ENCODE data around the gene CCM2. TPM values are rescaled to one million over a fixed set of nuclear protein-coding genes. Genes with fewer than 3 reads are reported as not detected.
"Not testable (repeated sequence)": the region's sequence is repeated elsewhere in the genome, so short reads cannot be mapped to it uniquely, and the experiment has no call there.

CCM2 gene
- total RNA-seq, 1 donor from 2014 or later = 67.9 TPM

- DNase-seq (ENCODE audit: low read depth in 2 of 2) = no peak
These were observed 100.9 kb downstream of the CCM2 start for GRCh38 chr7:45100761-45101480.

GRCh38 chr7:45101748-45102147 lies 101.7 kb downstream of the CCM2 start:
- no peak for DNase-seq (ENCODE audit: low read depth in 2 of 2)

- DNase-seq (ENCODE audit: low read depth in 2 of 2) = no peak
These were observed 103.0 kb downstream of the CCM2 start for GRCh38 chr7:45102785-45103712.

GRCh38 chr7:45103958-45104843 lies 104.2 kb downstream of the CCM2 start:
- DNase-seq (ENCODE audit: low read depth in 2 of 2) = no peak

DNA sequence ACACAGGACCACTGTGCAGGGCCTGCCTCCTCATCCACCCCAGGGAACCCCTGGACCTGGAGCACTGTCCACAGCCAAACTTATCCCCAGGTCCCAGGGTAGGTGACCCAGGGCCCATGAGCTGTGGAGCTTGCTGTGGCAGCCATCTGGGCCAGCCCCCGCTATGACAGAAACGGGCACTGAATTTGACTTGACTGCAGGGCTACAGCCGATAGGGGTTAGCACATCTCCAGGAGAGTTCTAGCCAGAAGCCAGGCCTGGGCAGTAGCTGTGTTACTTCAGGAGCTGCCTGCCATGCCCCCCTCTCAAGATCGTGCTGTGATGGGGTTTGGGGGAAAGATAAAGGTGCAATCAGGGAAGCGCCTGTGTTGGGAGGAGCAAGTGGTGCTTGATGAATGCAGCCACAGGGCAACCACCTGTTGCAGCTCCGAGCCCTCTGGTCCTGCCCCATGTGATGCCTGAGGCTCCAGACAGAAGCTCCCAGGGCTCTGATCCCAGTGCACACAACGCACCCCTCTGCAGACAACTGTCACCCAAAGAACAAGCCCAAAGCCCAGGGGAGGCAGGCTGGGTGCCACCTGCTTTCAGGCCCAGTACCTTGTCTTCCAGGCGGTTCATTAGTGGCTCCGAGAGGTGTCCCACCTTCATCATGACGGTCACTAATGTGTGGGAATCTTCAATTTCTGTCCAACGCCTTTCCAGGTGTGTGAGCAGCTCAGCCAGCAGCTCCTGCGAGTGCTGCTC lies 105.0 kb downstream of the CCM2 start:
- no peak for DNase-seq (ENCODE audit: low read depth in 2 of 2)

GRCh38 chr7:45105588-45106188 lies 105.7 kb downstream of the CCM2 start:
- DNase-seq (ENCODE audit: low read depth in 2 of 2) = no peak

DNA sequence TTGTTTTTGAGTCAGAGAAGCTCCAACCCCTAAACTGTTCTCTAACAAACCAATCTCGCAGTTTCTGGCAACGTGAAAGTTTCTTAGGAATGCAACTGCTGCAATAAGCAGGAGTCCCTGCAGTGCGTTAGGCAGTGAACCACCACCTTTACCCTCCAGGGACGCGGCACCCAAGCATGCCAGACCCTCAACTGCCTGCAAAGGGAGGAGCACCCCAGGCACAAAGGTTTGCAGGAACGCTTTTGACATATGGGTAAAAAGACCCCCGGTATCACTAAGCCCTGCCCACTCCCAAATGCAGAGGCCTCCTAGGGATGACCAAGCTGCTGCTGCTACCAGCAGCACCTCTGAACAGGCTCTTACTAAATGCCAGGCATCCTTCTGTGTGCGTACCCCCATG lies 106.8 kb downstream of the CCM2 start:
- no peak for DNase-seq (ENCODE audit: low read depth in 2 of 2)

- no peak for DNase-seq (ENCODE audit: low read depth in 2 of 2)
These were observed 107.4 kb downstream of the CCM2 start for GRCh38 chr7:45107356-45107755.

DNA sequence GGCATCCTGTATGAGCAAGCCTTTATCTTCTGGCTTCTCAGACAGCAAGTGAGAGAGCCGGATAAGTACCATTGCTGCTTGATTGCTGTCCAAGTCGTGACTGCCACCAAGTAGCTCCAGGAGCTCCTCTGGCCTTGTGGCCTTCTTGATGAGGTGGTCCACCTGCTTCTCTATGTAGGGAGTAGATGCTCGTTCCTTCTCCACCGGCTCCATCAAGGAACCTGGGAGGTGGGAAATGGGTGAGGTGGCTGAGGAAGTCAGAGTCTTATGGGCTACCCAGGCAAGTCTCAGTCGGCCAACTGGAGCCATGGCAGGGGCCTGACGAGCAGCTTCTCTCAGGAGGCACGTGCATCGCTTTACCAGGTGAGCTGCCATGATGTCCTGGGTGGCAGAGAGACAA lies 108.9 kb downstream of the CCM2 start:
- DNase-seq (ENCODE audit: low read depth in 2 of 2) = no peak

- peak; percentile 95 to 96 for DNase-seq (ENCODE audit: low read depth in 2 of 2)
These were observed 111.6 kb downstream of the CCM2 start, which contains the start of gene TBRG4 for GRCh38 chr7:45111298-45112223. Gene TBRG4, minus strand, starts transcription at chr7:45111697. Its CDS starts 2,460 bp downstream, at chr7:45109237.

DNA sequence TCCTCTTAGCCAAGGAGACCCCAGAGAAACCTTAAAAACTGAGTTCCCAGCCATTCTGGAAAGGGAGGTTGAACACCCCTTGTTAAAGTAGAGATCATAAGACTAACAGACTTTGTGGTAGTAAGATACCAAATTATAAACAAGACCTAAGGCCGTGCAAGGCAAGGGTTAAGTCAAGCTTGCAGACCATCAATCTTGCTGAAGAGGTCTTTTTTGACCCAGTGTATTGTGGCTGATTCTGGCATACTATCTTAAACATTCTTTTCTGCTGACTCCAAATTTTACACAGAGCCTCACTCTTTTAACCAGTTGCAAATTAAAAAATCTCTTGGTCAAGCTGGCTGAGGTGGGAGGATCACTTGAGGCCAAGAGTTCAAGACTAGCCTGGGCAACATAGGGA lies 112.6 kb downstream of the CCM2 start:
- DNase-seq (ENCODE audit: low read depth in 2 of 2) = no peak

- DNase-seq (ENCODE audit: low read depth in 2 of 2) = not testable (repeated sequence)
These were observed 114.3 kb downstream of the CCM2 start for GRCh38 chr7:45114257-45114656.

DNA sequence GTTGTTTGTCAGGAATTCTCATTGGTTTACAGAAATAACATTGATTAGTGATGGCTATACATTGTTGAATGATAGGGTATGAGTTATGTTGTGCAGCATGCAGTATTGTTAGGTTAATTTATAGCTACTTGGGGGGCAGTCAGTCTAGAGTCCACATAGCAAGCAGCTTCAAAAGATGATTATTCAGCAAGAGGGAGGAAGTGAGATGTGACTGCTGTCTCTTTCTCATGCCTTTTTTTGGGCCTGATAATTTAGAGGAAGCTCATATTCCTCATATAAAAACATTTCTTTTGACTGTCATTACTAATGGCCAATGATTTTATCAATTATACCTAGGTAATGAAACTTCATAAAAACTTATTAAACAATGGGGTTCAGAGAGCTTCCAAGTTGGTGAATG lies 114.9 kb downstream of the CCM2 start:
- no peak for DNase-seq (ENCODE audit: low read depth in 2 of 2)

GRCh38 chr7:45116048-45116447 lies 116.0 kb downstream of the CCM2 start:
- DNase-seq (ENCODE audit: low read depth in 2 of 2) = no peak

DNA sequence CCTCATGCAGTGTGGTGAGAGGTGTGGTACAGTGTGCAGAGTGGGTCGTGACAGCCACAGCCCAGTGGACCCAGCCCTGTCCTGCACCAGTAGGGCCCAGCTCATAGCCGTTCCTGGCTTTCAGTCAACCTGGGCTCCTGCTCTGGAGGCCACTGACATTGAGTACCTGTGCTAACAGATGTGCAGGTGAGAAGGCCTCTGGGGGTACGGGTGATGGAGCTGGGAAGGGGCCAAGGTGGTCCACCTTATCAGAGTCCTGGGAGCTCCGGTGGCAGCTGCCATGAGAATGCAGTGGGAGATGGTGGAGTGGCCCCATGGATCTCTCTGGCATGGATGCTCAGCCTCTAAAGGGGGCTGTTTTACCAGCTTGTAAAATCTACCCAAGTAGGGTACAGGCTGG lies 117.6 kb downstream of the CCM2 start:
- no peak for DNase-seq (ENCODE audit: low read depth in 2 of 2)

DNA sequence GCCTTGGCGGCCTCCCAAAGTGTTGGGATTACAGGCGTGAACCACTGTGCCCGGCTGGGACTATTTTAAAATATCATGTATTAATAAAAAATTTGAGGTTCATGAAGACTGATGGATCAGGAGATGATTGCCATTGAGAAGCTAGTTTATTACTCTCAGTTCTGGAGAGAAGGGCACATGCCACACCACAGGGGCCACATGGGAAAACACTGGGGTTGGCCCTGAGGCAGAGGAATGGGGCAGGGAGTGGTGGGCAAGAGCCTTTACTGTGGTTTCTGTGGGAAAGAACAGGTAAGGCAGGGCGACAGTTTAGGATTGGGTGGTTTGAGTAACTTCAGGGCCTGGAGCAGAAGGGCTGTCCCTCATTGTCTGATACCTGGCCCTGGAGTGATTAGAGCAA lies 118.3 kb downstream of the CCM2 start:
- DNase-seq (ENCODE audit: low read depth in 2 of 2) = no peak

DNA sequence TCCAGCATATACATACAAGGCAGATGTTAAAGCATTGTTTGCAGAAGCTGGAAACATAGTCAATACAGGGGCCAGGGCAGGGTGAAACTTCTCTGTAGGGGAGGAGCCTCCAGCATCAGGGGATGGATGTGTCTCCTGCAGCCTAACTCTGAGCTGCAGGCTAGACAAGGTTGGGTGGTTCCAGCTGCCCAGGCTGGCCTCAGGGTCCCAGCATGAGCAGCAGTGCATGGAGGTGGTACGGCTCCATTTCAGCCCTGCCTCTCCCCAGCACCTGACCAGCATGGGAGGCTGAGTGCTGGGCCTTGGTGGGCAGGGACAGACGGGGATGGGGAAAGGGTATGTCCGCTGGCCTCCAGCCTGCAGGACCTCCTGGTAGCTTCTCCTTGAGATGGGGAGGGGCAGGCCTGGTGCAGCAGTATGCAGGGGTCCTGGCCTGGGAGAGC lies 118.9 kb downstream of the CCM2 start:
- DNase-seq (ENCODE audit: low read depth in 2 of 2) = no peak

DNA sequence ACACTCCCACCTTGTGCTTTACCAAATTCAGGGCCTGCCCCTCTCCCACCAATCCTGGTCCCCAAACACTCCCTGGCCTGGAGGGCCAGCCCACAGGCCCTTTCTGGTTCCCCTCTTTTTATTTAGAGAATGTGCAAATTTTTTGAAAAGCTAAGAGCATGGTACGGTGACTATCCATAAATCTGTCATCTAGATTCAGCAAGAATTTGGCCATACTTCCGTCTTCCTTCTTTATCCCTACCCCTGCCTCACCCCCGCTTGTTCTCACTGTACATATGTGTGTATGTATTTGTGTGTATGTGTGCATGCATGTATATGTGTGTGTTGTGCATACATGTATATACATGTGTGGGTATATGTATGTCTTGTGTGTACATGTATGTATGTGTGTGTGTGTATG lies 119.5 kb downstream of the CCM2 start:
- DNase-seq (ENCODE audit: low read depth in 2 of 2) = no peak
